Smooth muscle cell (in vitro differentiated cells): ENCODE data around the gene ACMSD. TPM values are rescaled to one million over a fixed set of nuclear protein-coding genes. Genes with fewer than 3 reads are reported as not detected.

ENCODE experiments used
- DNase-seq: peaks from one replicate; lab custom pipeline; 2025; ENCODE audit not compliant: unreplicated experiment; lab: John Stamatoyannopoulos, UW
- H2AFZ ChIP-seq: fragments of 200-600 bp; sonication (generic); 2 replicates; pipeline ENCODE4 v1.6.0; 2016; ENCODE audit warnings: antibody characterized with exemption, low read depth, mild to moderate bottlenecking
- H3F3A ChIP-seq: fragments of 200-600 bp; sonication (generic); 2 replicates; pipeline ENCODE4 v1.6.0; 2017; ENCODE audit warnings: antibody characterized with exemption, low read depth
- H3K27ac ChIP-seq: fragments of 200-600 bp; sonication (generic); 2 replicates; pipeline ENCODE4 v1.5.1; 2016; ENCODE audit warnings: low read depth, mild to moderate bottlenecking
- H3K27me3 ChIP-seq: fragments of 200-600 bp; sonication (generic); 2 replicates; pipeline ENCODE4 v1.6.1; 2016; ENCODE audit warnings: low read depth, mild to moderate bottlenecking
- H3K36me3 ChIP-seq: fragments of 200-600 bp; sonication (generic); 2 replicates; pipeline ENCODE4 v1.5.1; 2016; ENCODE audit warnings: low read depth
- H3K4me1 ChIP-seq: fragments of 200-600 bp; sonication (generic); 2 replicates; pipeline ENCODE4 v1.5.1; 2016; ENCODE audit warnings: low read depth
- H3K4me2 ChIP-seq: fragments of 200-600 bp; sonication (generic); 2 replicates; pipeline ENCODE4 v1.6.0; 2016; ENCODE audit warnings: mild to moderate bottlenecking
- H3K4me3 ChIP-seq: fragments of 200-600 bp; sonication (generic); 2 replicates; pipeline ENCODE4 v1.5.1; 2016; ENCODE audit warnings: mild to moderate bottlenecking
- H3K79me2 ChIP-seq: fragments of 200-600 bp; sonication (generic); 2 replicates; pipeline ENCODE4 v1.6.0; 2016; ENCODE audit warnings: low read depth, mild to moderate bottlenecking
- H3K9ac ChIP-seq: fragments of 200-600 bp; sonication (generic); 2 replicates; pipeline ENCODE4 v1.6.0; 2016; ENCODE audit warnings: low read depth
- H3K9me3 ChIP-seq: fragments of 200-600 bp; sonication (generic); replicated peaks from 2 replicates; pipeline ENCODE4 v1.5.1; 2016; ENCODE audit warnings: low read depth
- H4K20me1 ChIP-seq: fragments of 200-600 bp; sonication (generic); 2 replicates; pipeline ENCODE4 v1.6.0; 2016; ENCODE audit warnings: low read depth
- WGBS: methylation state at CpG from one replicate; pipeline ENCODE4 v1.1.7; 2016; ENCODE audit warnings: low lambda C conversion rate; 5-methylcytosine and 5-hydroxymethylcytosine counted together
- polyA plus RNA-seq: library from polyadenylated mRNA; unstranded; fragments of >200 nt; fragmentation: Nextera tagmentation; extraction: Ambion mirVana; gene quantifications from 2 replicates; pipeline ENCODE4 v1.2.1, GENCODE V29; 2016
- total RNA-seq: library from RNA; depleted of rRNA; stranded (reverse); fragments of >200 nt; gene quantifications from 2 replicates; pipeline ENCODE4 v1.2.3, GENCODE V29; 2014
- TF ChIP-seq, protein P1 (sequence below): fragments of 200-600 bp; sonication (generic); IDR thresholded peaks from 2 replicates; pipeline ENCODE4 v1.5.1; 2017; ENCODE audit warnings: borderline replicate concordance, mild to moderate bottlenecking, antibody characterized with exemption; ENCODE audit not compliant: insufficient read depth, poor library complexity, severe bottlenecking

The ACMSD gene
- total and polyA plus RNA-seq, 2 experiments from 2014 or later, result not detected

DNA sequence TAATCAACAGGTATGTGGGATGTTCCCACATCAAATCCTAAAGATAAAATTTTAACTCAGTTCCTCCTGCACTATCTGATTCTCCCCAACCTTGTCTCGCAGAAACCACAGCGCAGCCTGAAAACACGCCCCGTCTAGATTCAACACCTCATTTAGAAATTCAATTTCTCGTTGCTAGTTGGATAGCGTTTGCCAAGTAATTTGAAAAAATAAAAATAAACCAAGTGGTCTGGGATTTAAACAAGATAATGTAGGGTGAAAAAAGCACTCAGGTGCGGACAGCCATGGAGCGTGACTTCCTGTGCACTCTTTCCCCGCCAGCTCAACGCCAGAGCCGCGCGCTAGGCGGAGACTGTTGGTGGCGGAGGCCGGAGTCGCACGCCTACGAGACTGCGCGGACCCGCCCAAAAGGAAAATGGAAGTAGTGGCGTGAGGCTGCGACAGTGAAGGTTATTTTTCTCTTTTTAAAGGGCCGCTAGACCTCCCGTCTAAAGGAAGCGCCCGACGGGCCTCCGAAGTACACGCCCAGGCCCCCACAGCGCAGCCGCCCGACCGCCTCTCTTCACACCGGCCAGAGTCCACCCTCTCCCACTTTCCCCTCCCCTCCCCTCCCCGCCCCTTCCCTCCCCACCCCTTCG lies 79.6 kb downstream of the ACMSD start:
- H4K20me1 ChIP-seq, result peaks cover 38% of the 10 kb centered on the region
- H3K79me2 ChIP-seq, result peaks cover 40% of the 10 kb centered on the region
- DNase-seq, result no peak
- H3K9me3 ChIP-seq, result no peaks in the 10 kb centered on the region
- peak overlapping the region; percentile 84 for H3K4me2 ChIP-seq
- under 1% methylated on average over 33 of the region's 38 CpGs for WGBS
- TF ChIP-seq, protein P1, sequence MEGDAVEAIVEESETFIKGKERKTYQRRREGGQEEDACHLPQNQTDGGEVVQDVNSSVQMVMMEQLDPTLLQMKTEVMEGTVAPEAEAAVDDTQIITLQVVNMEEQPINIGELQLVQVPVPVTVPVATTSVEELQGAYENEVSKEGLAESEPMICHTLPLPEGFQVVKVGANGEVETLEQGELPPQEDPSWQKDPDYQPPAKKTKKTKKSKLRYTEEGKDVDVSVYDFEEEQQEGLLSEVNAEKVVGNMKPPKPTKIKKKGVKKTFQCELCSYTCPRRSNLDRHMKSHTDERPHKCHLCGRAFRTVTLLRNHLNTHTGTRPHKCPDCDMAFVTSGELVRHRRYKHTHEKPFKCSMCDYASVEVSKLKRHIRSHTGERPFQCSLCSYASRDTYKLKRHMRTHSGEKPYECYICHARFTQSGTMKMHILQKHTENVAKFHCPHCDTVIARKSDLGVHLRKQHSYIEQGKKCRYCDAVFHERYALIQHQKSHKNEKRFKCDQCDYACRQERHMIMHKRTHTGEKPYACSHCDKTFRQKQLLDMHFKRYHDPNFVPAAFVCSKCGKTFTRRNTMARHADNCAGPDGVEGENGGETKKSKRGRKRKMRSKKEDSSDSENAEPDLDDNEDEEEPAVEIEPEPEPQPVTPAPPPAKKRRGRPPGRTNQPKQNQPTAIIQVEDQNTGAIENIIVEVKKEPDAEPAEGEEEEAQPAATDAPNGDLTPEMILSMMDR, result no peak
- no peaks in the 10 kb centered on the region for H3K36me3 ChIP-seq
- H3F3A ChIP-seq, result peaks cover 10% of the 10 kb centered on the region
- H2AFZ ChIP-seq, result peak overlapping the region; percentile 88
- peaks cover 12% of the 10 kb centered on the region for H3K4me1 ChIP-seq
- H3K27ac ChIP-seq, result peak overlapping the region; percentile 96
- H3K4me3 ChIP-seq, result peak overlapping the region; percentile 85
- no peaks in the 10 kb centered on the region for H3K27me3 ChIP-seq
- H3K9ac ChIP-seq, result peak overlapping the region; percentile 58

DNA sequence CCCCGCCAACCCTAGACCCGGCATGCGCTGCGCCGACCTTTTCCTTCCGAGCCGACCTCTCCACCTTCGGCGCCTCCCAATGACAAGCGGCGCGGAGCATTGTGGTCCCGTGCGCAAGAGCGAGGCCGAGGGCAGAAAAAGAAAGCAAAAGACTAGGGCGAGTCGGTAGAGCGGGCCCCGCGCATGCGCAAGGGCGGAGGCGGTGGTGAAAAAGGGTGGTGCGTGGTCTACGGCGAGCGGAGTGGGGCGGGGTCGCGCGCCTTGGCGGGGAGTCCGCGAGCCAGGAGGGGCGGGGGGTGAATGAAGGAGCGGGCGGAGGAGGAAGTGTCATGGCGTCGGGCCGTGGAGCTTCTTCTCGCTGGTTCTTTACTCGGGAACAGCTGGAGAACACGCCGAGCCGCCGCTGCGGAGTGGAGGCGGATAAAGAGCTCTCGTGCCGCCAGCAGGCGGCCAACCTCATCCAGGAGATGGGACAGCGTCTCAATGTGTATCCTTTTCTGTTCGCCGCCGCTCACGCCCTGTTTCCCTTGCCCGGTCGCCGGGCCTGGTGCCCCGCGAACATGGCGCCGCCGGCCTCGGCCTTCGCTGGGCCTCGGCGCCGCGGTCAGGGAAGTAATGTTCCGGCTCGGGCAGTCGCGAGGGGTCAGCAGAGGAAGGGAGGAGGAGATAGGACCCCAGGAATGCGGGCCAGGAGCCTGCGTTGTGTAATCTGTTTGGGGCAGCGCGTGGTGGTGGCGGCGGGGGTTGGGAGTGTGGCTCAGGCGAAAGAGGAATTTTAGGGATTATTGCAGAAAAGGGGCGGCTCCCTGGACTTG lies 80.3 kb downstream of the ACMSD start, which contains the start of gene CCNT2:
CCNT2 (plus strand) TSS at position 297 of the 815 bp plus-strand sequence; CDS start at position 330, 33 bp downstream.
- H3K4me1 ChIP-seq, result peaks cover 12% of the 10 kb centered on the region
- peak within 1 kb of the TSS; percentile 92 for H3K4me2 ChIP-seq
- H3F3A ChIP-seq, result peaks cover 10% of the 10 kb centered on the region
- H3K27ac ChIP-seq, result peak within 1 kb of the TSS; percentile 96
- H3K27me3 ChIP-seq, result no peaks in the 10 kb centered on the region
- peak within 1 kb of the TSS; percentile 88 for H2AFZ ChIP-seq
- H3K79me2 ChIP-seq, result peaks cover 48% of the 10 kb centered on the region
- no peaks in the 10 kb centered on the region for H3K9me3 ChIP-seq
- peak within 1 kb of the TSS; percentile 97 for H3K9ac ChIP-seq
- no peaks in the 10 kb centered on the region for H3K36me3 ChIP-seq
- WGBS, result under 1% methylated on average over 78 of the region's 83 CpGs
- peaks cover 45% of the 10 kb centered on the region for H4K20me1 ChIP-seq
- TF ChIP-seq, protein P1, result no peak
- H3K4me3 ChIP-seq, result peak within 1 kb of the TSS; percentile 85
- peak; percentile 96 for DNase-seq

DNA sequence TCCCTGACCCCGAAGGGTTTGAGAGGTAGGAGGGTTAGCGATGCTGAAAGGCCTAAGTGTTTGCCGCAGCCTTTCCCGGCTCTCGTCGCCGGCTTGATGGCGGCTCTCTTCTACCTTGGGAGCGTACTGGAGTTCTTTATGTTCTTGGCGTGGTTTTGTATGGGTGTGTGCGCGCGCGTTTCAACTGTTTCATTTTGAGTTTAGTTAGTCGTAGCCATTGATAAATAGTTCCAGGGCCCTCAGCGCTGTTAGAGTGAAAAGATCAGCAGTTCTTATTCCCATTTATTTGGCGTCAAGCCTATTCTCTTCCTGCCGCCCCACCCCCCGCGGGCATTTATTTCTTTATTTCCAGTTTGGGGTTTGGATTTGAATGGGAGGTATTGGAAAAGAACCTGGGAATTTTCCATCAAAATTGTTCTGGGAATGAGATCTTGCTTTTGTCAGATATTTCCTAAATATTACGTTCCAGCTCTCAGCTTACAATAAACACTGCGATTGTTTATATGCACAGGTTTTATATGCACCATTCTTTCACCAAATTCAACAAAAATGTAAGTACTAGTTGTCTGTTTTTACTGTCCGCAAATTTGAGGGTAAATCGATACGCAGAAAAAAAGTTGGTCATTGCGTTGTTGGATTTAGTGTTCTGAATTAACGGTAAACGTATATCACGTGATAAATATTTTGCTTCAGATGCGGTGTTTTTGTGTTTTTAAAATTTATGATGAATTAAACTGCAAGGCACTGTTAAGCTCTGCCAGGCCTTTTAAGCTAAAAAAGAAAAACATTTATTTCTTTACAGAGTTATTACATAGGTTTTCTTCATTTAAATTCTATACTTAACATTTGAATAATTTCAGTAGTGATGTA lies 81.2 kb downstream of the ACMSD start:
- 1% methylated on average over 30 of the region's 30 CpGs for whole genome bisulfite sequencing
- H4K20me1 ChIP-seq, result peaks cover 53% of the 10 kb centered on the region
- DNase-seq, result no peak

More for the DNA sequence above, 81.2 kb downstream of the ACMSD start:
- Histone ChIP-seq H3F3A (peaks cover 10% of the 10 kb centered on the region), H3K4me3 (peak overlapping the region; percentile 85), H3K4me2 (peak overlapping the region; percentile 92), H3K79me2 (peaks cover 56% of the 10 kb centered on the region), H3K36me3 (no peaks in the 10 kb centered on the region), H3K9me3 (no peaks in the 10 kb centered on the region), H3K27me3 (no peaks in the 10 kb centered on the region), H3K4me1 (peaks cover 12% of the 10 kb centered on the region), H2AFZ (peak overlapping the region; percentile 83), H3K27ac (peak overlapping the region; percentile 96), H3K9ac (peak overlapping the region; percentile 97)
- TF ChIP-seq, protein P1, result no peak
